Omental fat pad (tissue), 4 donors: ENCODE measurements around the gene GAB1. TPM values are rescaled to one million over a fixed set of nuclear protein-coding genes. Genes with fewer than 3 reads are reported as not detected.

Experiments
- ATAC-seq: fragments of 150-250 bp; one replicate; pipeline ENCODE4 v1.9.1; 2016; ENCODE audit warnings: mild to moderate bottlenecking, moderate library complexity; ENCODE audit not compliant: low FRiP score
- DNase-seq: peaks from one replicate; pipeline ENCODE4 v3.0.0-alpha.2; 2019; ENCODE audit warnings: low spot score
- total RNA-seq, 4 donors: library from RNA; depleted of rRNA; stranded (reverse); fragments of >200 nt; gene quantifications; one replicate each; pipeline ENCODE4 v1.1.0, GENCODE V29; 2016
- TF ChIP-seq, protein P1 (sequence below), 3 donors: fragments of 450-650 bp; IDR thresholded peaks; one replicate each; pipeline ENCODE4 v1.5.1; 2016 to 2017; ENCODE audit warnings: antibody characterized with exemption in 3 of 3, mild to moderate bottlenecking in 3 of 3, moderate library complexity in 2 of 3

The GAB1 gene
- 10 to 100 TPM in 3 of 4 donors, 1 to 10 TPM in 1; 9.4 to 32.2 (median 29.4) TPM for total RNA-seq

DNA sequence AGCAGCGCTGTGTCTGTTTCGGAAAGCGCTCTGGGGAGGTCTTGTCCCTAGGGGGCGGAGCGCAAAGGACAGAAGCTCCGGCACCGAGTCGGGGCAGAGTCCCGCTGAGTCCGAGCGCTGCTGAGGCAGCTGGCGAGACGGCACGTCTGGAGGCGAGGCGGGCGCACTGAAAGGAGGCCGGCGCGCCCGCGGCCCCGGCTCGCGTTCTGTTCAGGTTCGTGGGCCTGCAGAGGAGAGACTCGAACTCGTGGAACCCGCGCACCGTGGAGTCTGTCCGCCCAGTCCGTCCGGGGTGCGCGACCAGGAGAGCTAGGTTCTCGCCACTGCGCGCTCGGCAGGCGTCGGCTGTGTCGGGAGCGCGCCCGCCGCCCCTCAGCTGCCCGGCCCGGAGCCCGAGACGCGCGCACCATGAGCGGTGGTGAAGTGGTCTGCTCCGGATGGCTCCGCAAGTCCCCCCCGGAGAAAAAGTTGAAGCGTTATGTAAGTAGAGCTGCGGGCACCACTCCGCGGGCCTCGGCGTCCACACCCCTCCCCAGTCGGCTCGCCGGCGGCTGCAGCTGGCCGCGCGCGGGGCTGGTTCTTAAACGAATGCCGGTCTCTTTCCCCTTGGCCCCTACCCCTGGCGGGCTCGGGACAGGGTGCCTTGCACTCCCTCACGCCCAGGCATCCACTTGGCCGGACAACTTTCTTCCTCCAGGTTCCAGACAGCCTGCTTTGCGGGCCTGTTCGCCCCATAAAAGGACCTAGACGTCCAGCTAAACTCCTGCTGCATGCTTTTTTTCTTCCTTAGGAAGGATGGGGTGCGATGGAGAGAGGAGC is at the start of gene GAB1:
Gene GAB1 (plus strand): TSS at position 96 of the 819 bp plus-strand sequence. CDS start 313 bp downstream, at position 409.
- DNase-seq (no peak), ATAC-seq (peak; percentile 46)
- TF ChIP-seq, protein P1, sequence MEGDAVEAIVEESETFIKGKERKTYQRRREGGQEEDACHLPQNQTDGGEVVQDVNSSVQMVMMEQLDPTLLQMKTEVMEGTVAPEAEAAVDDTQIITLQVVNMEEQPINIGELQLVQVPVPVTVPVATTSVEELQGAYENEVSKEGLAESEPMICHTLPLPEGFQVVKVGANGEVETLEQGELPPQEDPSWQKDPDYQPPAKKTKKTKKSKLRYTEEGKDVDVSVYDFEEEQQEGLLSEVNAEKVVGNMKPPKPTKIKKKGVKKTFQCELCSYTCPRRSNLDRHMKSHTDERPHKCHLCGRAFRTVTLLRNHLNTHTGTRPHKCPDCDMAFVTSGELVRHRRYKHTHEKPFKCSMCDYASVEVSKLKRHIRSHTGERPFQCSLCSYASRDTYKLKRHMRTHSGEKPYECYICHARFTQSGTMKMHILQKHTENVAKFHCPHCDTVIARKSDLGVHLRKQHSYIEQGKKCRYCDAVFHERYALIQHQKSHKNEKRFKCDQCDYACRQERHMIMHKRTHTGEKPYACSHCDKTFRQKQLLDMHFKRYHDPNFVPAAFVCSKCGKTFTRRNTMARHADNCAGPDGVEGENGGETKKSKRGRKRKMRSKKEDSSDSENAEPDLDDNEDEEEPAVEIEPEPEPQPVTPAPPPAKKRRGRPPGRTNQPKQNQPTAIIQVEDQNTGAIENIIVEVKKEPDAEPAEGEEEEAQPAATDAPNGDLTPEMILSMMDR (IDR thresholded peaks at IDR 0.05): no peak

DNA sequence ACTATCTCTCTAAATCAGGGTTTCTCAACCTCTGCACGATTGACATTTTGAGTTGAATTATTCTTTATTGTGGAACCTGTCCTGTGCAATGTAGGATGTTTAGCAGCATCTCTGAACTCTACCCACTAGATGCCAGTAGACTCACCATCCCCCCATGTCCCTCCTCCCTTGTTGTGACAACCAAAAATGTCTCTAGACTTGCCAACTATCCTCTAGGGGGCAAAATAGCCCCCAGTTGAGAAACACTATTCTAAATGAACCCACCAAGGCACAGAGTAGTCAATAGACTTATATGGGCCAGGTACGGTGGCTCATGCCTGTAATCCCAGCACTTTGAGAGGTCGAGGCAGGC is 49.1 kb upstream of the GAB1 start:
- TF ChIP-seq, protein P1 (IDR thresholded peaks at IDR 0.05): no peak
- ATAC-seq: no peak
- DNase-seq: no peak

DNA sequence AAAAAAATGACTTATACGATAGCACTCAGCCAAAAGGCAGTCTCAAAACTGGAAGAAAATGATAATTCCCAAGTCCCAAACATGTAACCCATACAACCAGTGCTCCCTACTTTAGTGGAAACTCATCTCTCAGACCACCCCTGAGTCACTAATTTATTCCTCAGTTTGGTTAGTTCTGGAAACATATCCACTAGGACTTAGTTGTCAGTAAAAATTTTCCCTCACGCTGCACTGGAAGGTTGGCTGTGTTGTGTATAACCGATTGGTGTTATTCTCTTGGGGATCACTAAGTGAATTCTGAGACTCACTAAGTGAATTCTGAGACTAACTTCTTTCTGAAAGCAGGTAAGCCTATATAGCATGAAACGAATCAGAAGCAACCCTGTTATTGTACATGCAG is 48.5 kb upstream of the GAB1 start:
- TF ChIP-seq, protein P1 (IDR thresholded peaks at IDR 0.05): no peak
- DNase-seq: no peak
- ATAC-seq: no peak

DNA sequence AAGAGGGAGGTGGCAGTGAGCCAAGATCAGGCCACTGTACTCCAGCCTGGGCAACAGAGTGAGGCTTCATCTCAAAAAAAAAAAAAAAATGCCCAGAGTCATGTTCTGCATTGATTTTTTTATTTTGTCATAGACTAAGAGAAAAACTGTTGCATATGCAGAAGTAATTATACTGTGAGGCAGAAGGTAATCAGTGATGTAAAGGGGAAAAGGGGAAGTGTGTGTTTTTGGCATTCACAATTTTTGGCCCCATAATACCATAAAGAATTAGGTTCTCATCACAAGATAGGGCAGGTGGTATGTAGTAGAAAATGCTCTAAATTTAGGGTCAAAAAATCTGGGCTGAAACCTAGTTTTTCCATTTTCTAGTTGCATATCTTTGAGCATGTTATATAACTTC is 47.3 kb upstream of the GAB1 start:
- DNase-seq (no peak), ATAC-seq (no peak)
- TF ChIP-seq, protein P1 (IDR thresholded peaks at IDR 0.05): no peak

DNA sequence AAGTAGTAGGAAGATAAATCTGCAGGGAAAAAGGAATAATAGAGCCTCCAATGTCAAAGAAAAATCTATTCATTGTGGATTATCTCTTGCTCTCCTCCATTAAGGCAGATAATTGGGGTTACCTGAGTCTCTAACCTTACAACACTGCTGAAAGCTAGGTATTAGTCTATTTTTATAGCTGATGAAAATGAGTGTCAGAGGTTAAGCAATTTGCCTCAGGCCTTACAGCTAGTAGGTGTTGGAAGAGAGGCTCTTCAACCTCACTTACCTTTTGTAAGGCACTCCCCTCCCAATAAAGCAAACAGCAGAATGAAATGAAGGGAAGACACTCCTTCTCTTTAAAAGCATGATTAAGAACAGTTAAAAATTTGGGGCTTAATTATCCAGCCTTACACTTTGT is 45.4 kb upstream of the GAB1 start:
- TF ChIP-seq, protein P1 (IDR thresholded peaks at IDR 0.05): no peak
- no peak for ATAC-seq
- DNase-seq: no peak

DNA sequence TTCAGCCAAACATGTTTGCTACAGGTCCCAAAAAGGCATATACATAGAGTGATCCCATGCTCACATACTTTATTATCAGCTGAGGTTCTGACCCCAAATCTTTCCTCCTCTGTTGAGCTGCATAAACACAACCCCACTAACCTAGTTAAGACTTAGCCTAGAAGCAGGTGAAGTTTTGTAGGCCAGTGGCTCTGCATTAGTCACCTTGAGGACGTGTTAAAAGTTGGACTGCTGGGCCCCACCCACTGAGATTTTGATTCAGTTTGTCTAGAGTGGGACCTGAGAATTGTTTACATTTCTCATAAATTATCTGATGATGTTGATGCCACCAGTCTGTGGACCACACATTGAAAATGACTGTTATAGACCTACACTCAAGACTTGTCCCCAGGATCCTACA is 43.8 kb upstream of the GAB1 start:
- DNase-seq (no peak), ATAC-seq (no peak)
- TF ChIP-seq, protein P1 (IDR thresholded peaks at IDR 0.05): no peak

DNA sequence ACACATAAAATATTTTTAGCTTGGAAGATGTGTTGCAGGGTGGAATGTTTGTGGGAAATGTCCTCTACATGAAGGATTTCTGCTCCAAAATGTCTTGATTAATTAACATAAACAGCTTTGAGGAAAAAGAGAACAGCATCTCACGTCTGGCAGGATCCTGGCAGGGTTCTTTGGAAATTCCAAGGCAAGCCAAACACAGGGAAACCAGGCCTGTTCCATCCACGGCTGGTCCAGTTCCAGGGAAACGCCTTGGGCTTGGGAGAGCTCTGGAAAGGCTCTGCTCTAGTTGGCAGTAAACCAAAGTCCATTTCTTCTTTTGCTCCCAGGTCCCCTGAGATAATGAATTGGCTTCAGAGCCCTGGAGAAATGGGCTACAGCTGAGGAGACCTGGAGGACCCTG is 42.4 kb upstream of the GAB1 start:
- ATAC-seq (peak; percentile 78), DNase-seq (no peak)
- TF ChIP-seq, protein P1 (IDR thresholded peaks at IDR 0.05): no peak
